Measurements from ENCODE around the gene BAIAP2. TPM values are rescaled to one million over a fixed set of nuclear protein-coding genes. Genes with fewer than 3 reads are reported as not detected.

BAIAP2 gene
- total RNA-seq, 1 experiment from 2014 or later = not detected

DNA sequence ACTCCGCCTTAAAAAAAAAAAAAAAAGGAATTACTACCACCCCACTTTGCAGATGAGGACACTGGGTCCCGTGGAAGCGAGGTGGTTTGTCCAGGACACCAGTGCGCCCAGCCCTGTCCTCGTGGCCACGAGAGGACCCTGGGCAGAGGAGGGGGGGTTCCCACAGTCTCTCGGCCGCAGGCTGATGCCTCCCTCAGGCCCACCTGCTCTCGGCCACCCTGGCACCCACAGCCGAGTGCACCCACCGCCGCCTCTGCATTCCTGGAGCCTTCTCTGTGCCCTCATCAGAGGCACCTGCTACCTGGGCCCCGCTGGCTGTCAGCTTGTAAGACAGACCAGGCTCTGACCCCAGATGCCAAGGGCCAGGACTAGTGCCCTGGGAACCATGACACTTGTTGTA lies 102.3 kb downstream of the BAIAP2 start:
- DNase-seq = no peak
- H3K9ac ChIP-seq (ENCODE audit: low read length) = no peak overlapping the region
- H3K4me3 ChIP-seq (ENCODE audit: low read length) = no peak overlapping the region
- no peaks in the 10 kb centered on the region for H3K9me2 ChIP-seq (replicated peaks; ENCODE audit: insufficient read depth, low read length)
- H3K79me2 ChIP-seq (ENCODE audit: low read length) = no peaks in the 10 kb centered on the region
- H3K4me2 ChIP-seq (ENCODE audit: low read depth, low read length, poor library complexity, severe bottlenecking) = no peak overlapping the region
- H2AFZ ChIP-seq (ENCODE audit: low read length) = no peak overlapping the region
- no peaks in the 10 kb centered on the region for H4K20me1 ChIP-seq (ENCODE audit: insufficient read depth, low read depth, low read length)
- H3K9me3 ChIP-seq (ENCODE audit: low read length) = peaks cover 3% of the 10 kb centered on the region; the same call in 1 of the 2 replicates
- no peaks in the 10 kb centered on the region for H3K4me1 ChIP-seq (ENCODE audit: low read length)
- H3K27ac ChIP-seq (ENCODE audit: low read length) = no peak overlapping the region
- no peaks in the 10 kb centered on the region for H3K36me3 ChIP-seq (ENCODE audit: insufficient read depth, low read length)
- H3K27me3 ChIP-seq (ENCODE audit: low read length) = no peaks in the 10 kb centered on the region

DNA sequence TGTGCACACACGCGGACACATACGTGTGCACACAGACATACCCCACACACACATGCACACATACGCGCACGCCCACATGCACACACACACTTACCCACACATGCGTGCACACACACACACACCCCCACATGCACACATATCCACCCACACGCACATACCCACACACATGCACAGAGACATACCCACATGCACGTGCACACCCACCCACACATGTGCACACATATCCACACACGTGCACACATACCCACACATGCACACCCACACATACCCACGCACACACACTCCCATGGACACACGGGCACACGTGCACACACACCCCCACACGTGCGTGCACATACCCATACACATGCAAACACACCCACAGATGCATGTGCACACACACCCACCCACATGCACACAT lies 103.1 kb downstream of the BAIAP2 start:
- Histone ChIP-seq H3K9me3 (ENCODE audit: low read length) (peaks cover 3% of the 10 kb centered on the region; the same call in 1 of the 2 replicates), H3K9ac (ENCODE audit: low read length) (no peak overlapping the region), H3K4me3 (ENCODE audit: low read length) (no peak overlapping the region), H3K4me1 (ENCODE audit: low read length) (no peaks in the 10 kb centered on the region), H3K27me3 (ENCODE audit: low read length) (no peaks in the 10 kb centered on the region), H3K27ac (ENCODE audit: low read length) (no peak overlapping the region), H3K9me2 (replicated peaks; ENCODE audit: insufficient read depth, low read length) (no peaks in the 10 kb centered on the region), H3K36me3 (ENCODE audit: insufficient read depth, low read length) (no peaks in the 10 kb centered on the region), H3K79me2 (ENCODE audit: low read length) (no peaks in the 10 kb centered on the region), H4K20me1 (ENCODE audit: insufficient read depth, low read depth, low read length) (no peaks in the 10 kb centered on the region), H2AFZ (ENCODE audit: low read length) (no peak overlapping the region), H3K4me2 (ENCODE audit: low read depth, low read length, poor library complexity, severe bottlenecking) (no peak overlapping the region)
- DNase-seq = no peak

DNA sequence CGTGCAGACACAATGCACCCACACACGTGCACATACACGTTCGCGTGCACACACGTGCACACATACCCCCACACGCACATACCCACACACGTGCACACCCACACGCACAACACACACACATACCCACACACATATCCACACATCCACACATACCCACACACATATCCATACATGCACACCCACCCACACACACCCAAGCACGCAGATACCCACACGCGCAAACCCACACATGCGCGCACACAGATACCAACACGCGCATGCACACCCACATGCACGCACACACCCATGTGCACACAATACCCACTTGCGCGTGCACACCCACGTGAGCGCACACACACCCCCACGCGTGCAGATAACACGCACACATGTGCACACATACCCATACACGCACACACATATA lies 103.5 kb downstream of the BAIAP2 start:
- no peaks in the 10 kb centered on the region for H3K9me2 ChIP-seq (replicated peaks; ENCODE audit: insufficient read depth, low read length)

DNA sequence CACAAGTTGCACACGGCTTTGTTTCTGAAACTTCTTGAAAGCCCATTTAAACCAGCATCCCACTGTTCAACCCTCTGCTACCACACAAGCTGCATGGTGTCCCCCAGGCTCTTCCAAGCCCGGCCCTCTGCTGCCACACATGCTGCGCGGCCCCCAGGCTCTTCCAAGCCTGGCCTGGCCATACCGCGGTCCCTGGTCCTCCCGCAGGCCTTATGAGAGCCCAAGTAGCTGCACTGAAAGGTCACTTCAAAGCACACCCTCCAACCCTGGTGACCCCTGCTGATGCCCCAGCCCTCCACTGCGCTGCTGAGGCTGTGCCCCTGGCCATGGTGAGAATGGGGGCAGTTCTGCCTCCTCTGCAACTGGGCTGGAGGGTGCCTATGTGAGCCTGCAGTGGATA lies 104.5 kb downstream of the BAIAP2 start:
- Histone ChIP-seq H3K9ac (ENCODE audit: low read length) (no peak overlapping the region), H4K20me1 (ENCODE audit: insufficient read depth, low read depth, low read length) (no peaks in the 10 kb centered on the region), H2AFZ (ENCODE audit: low read length) (no peak overlapping the region), H3K9me3 (ENCODE audit: low read length) (peaks cover 3% of the 10 kb centered on the region; the same call in 1 of the 2 replicates), H3K4me1 (ENCODE audit: low read length) (no peaks in the 10 kb centered on the region), H3K36me3 (ENCODE audit: insufficient read depth, low read length) (no peaks in the 10 kb centered on the region), H3K27ac (ENCODE audit: low read length) (no peak overlapping the region), H3K4me3 (ENCODE audit: low read length) (no peak overlapping the region), H3K79me2 (ENCODE audit: low read length) (no peaks in the 10 kb centered on the region), H3K27me3 (ENCODE audit: low read length) (no peaks in the 10 kb centered on the region), H3K4me2 (ENCODE audit: low read depth, low read length, poor library complexity, severe bottlenecking) (no peak overlapping the region), H3K9me2 (replicated peaks; ENCODE audit: insufficient read depth, low read length) (no peaks in the 10 kb centered on the region)
- DNase-seq = no peak

More for the DNA sequence above, 103.5 kb downstream of the BAIAP2 start:
- Histone ChIP-seq H2AFZ (ENCODE audit: low read length) (no peak overlapping the region), H3K36me3 (ENCODE audit: insufficient read depth, low read length) (no peaks in the 10 kb centered on the region), H3K4me3 (ENCODE audit: low read length) (no peak overlapping the region), H3K27ac (ENCODE audit: low read length) (no peak overlapping the region), H3K79me2 (ENCODE audit: low read length) (no peaks in the 10 kb centered on the region), H4K20me1 (ENCODE audit: insufficient read depth, low read depth, low read length) (no peaks in the 10 kb centered on the region), H3K4me2 (ENCODE audit: low read depth, low read length, poor library complexity, severe bottlenecking) (no peak overlapping the region), H3K4me1 (ENCODE audit: low read length) (no peaks in the 10 kb centered on the region), H3K9me3 (ENCODE audit: low read length) (peaks cover 3% of the 10 kb centered on the region; the same call in 1 of the 2 replicates), H3K27me3 (ENCODE audit: low read length) (no peaks in the 10 kb centered on the region), H3K9ac (ENCODE audit: low read length) (no peak overlapping the region)
- no peak for DNase-seq

DNA sequence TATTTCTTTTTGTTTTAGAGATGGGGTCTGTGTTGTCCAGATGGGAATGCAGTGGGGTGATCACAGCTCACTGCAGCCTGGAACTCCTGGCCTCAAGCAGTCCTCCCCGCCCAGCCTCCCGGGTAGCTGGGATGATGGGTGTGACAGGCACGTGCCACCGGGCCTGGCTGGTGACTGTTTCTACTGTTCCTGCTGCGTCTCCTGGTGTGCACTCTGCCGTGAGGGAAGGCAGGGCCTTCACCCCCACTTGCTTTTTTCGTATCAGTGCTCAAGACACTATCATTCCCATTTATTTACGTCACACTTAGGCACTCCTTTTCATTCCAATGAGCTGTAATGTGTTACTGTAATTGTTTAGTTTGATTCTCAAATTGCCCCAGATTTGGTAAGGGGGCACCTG lies 105.1 kb downstream of the BAIAP2 start:
- no peaks in the 10 kb centered on the region for H3K9me2 ChIP-seq (replicated peaks; ENCODE audit: insufficient read depth, low read length)
- no peak for DNase-seq
- no peaks in the 10 kb centered on the region for H3K36me3 ChIP-seq (ENCODE audit: insufficient read depth, low read length)
- peaks cover 3% of the 10 kb centered on the region; the same call in 1 of the 2 replicates for H3K9me3 ChIP-seq (ENCODE audit: low read length)
- H3K27ac ChIP-seq (ENCODE audit: low read length) = no peak overlapping the region
- no peak overlapping the region for H3K4me3 ChIP-seq (ENCODE audit: low read length)
- no peak overlapping the region for H2AFZ ChIP-seq (ENCODE audit: low read length)
- no peaks in the 10 kb centered on the region for H3K4me1 ChIP-seq (ENCODE audit: low read length)
- H3K9ac ChIP-seq (ENCODE audit: low read length) = no peak overlapping the region
- no peaks in the 10 kb centered on the region for H3K27me3 ChIP-seq (ENCODE audit: low read length)
- no peak overlapping the region for H3K4me2 ChIP-seq (ENCODE audit: low read depth, low read length, poor library complexity, severe bottlenecking)
- H4K20me1 ChIP-seq (ENCODE audit: insufficient read depth, low read depth, low read length) = no peaks in the 10 kb centered on the region
- no peaks in the 10 kb centered on the region for H3K79me2 ChIP-seq (ENCODE audit: low read length)

DNA sequence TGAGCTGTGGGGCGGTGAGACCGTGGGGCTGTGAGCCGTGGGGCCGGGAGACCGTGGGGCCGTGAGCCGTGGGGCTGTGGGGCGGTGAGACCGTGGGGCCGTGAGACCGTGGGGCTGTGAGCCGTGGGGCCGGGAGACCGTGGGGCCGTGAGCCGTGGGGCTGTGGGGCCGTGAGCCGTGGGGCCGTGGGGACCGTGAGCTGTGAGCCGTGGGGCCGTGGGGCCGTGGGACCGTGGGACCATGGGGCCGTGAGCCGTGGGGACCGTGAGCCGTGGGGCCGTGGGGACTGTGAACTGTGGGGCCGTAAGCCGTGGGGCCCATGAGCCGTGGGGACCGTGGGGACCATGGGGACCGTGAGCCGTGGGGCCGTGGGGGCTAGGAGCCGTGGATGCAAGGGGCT lies 105.7 kb downstream of the BAIAP2 start:
- Histone ChIP-seq H3K27me3 (ENCODE audit: low read length) (no peaks in the 10 kb centered on the region), H3K4me3 (ENCODE audit: low read length) (no peak overlapping the region), H4K20me1 (ENCODE audit: insufficient read depth, low read depth, low read length) (no peaks in the 10 kb centered on the region), H3K4me2 (ENCODE audit: low read depth, low read length, poor library complexity, severe bottlenecking) (no peak overlapping the region), H3K79me2 (ENCODE audit: low read length) (no peaks in the 10 kb centered on the region), H3K9ac (ENCODE audit: low read length) (no peak overlapping the region), H3K9me2 (replicated peaks; ENCODE audit: insufficient read depth, low read length) (no peaks in the 10 kb centered on the region), H3K27ac (ENCODE audit: low read length) (no peak overlapping the region), H3K4me1 (ENCODE audit: low read length) (no peaks in the 10 kb centered on the region), H3K9me3 (ENCODE audit: low read length) (peaks cover 3% of the 10 kb centered on the region; the same call in 1 of the 2 replicates), H3K36me3 (ENCODE audit: insufficient read depth, low read length) (no peaks in the 10 kb centered on the region), H2AFZ (ENCODE audit: low read length) (no peak overlapping the region)
- no peak for DNase-seq

DNA sequence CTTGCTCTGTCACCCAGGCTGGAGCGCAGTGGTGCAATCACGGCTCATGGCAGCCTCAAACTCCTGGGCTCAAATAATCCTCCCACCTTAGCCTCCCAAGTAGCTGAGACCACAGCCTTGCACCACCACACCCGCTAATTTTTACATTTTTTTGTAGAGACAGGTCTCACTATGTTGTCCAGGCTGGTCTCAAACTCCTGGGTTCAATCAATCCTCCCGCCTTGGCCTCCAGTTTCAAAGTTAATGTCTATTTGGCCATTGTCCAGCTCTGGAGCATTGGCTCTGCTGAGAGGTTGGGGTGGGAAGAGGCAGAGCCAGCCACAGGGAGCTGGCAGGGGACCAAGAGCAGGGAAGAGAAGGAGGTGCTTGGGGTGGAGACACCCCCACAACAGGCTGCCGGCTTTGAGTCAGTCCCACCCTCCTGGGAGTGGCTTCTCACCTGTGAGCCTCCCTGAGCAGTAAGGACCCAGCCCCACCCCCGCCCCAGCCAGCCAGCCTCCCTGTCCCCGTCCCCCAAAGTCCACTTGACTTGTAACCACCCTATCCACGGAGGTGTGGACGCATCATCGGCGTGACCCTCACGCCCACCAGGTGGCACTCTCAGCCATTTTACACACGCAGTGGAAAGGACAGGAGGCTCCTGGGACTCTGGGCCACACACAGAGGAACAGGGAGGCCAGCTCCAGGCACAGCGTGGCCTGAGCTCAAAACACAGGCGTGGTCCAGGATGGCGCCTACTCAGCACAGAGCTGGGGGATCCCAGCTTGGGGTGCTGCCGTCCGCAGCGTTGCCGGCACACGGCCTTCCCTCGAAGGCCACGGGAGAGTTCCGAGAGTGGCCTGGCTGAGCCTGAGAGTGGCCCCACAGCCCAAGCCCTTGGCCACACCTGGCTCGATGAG lies 107.6 kb downstream of the BAIAP2 start:
- Histone ChIP-seq H3K79me2 (ENCODE audit: low read length) (no peaks in the 10 kb centered on the region), H3K9ac (ENCODE audit: low read length) (no peak overlapping the region), H2AFZ (ENCODE audit: low read length) (no peak overlapping the region), H4K20me1 (ENCODE audit: insufficient read depth, low read depth, low read length) (no peaks in the 10 kb centered on the region), H3K36me3 (ENCODE audit: insufficient read depth, low read length) (no peaks in the 10 kb centered on the region), H3K4me2 (ENCODE audit: low read depth, low read length, poor library complexity, severe bottlenecking) (no peak overlapping the region), H3K27ac (ENCODE audit: low read length) (no peak overlapping the region), H3K9me2 (replicated peaks; ENCODE audit: insufficient read depth, low read length) (no peaks in the 10 kb centered on the region), H3K27me3 (ENCODE audit: low read length) (no peaks in the 10 kb centered on the region), H3K9me3 (ENCODE audit: low read length) (peaks cover 3% of the 10 kb centered on the region; the same call in 1 of the 2 replicates), H3K4me1 (ENCODE audit: low read length) (no peaks in the 10 kb centered on the region), H3K4me3 (ENCODE audit: low read length) (no peak overlapping the region)
- peak; percentile 86 for DNase-seq

DNA sequence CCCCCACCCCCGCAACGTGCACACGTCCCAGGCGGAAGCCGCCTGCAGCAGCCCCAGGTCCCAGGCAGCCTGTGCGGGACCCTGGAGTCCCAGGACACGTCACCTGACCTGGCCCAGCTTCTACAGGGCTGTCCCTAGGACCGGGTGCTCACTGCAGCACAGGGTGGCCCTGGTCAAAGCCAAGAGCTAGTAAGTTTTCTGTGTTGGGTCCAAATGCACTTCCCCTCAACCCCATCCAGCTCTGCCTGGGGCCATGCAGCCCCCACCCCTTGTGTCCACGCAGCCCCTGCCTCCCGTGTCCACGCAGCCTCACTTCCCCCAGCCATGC lies 108.2 kb downstream of the BAIAP2 start:
- no peak overlapping the region for H3K27ac ChIP-seq (ENCODE audit: low read length)
- H3K79me2 ChIP-seq (ENCODE audit: low read length) = no peaks in the 10 kb centered on the region
- no peaks in the 10 kb centered on the region for H3K4me1 ChIP-seq (ENCODE audit: low read length)
- H3K4me2 ChIP-seq (ENCODE audit: low read depth, low read length, poor library complexity, severe bottlenecking) = no peak overlapping the region
- H3K4me3 ChIP-seq (ENCODE audit: low read length) = no peak overlapping the region
- no peaks in the 10 kb centered on the region for H4K20me1 ChIP-seq (ENCODE audit: insufficient read depth, low read depth, low read length)
- H2AFZ ChIP-seq (ENCODE audit: low read length) = no peak overlapping the region
- no peaks in the 10 kb centered on the region for H3K27me3 ChIP-seq (ENCODE audit: low read length)
- no peaks in the 10 kb centered on the region for H3K9me2 ChIP-seq (replicated peaks; ENCODE audit: insufficient read depth, low read length)
- peaks cover 2% of the 10 kb centered on the region; the same call in 1 of the 2 replicates for H3K9me3 ChIP-seq (ENCODE audit: low read length)
- no peak for DNase-seq
- H3K9ac ChIP-seq (ENCODE audit: low read length) = no peak overlapping the region
- H3K36me3 ChIP-seq (ENCODE audit: insufficient read depth, low read length) = no peaks in the 10 kb centered on the region

All from Karpas-422 (cell line).